Testis (tissue), 3 donors: ENCODE data around the gene GRIP2. TPM values are rescaled to one million over a fixed set of nuclear protein-coding genes. Genes with fewer than 3 reads are reported as not detected.
A peak's percentile ranks its signal among the peaks of the same experiment; 100 is the strongest.

Experiments used
- DNase-seq: peaks from one replicate; pipeline ENCODE4 v3.0.0-alpha.2; 2019
- H3K27ac ChIP-seq, 2 donors: fragments of 200-600 bp; sonication (generic); one replicate each; pipeline ENCODE4 v1.5.1; 2019
- H3K27me3 ChIP-seq: fragments of 200-600 bp; sonication (generic); one replicate; pipeline ENCODE4 v1.5.1; 2019
- H3K36me3 ChIP-seq: fragments of 200-600 bp; sonication (generic); one replicate; pipeline ENCODE4 v1.5.1; 2017; ENCODE audit warnings: low read depth; ENCODE audit errors: missing control alignments
- H3K4me1 ChIP-seq: fragments of 200-600 bp; sonication (generic); one replicate; pipeline ENCODE4 v1.5.1; 2019
- H3K4me3 ChIP-seq, 2 donors: fragments of 200-600 bp; sonication (generic); one replicate each; pipeline ENCODE4 v1.5.1; 2017 to 2019
- H3K9me3 ChIP-seq: fragments of 200-600 bp; sonication (generic); one replicate; pipeline ENCODE4 v1.5.1; 2017
- CTCF ChIP-seq, 3 experiments: fragments of 450-650 bp in 2 of 3; fragments of 200-600 bp in 1 of 3; sonication (generic) in 1 of 3; IDR thresholded peaks; one replicate each; pipeline ENCODE4 v1.5.1; 2016 to 2019; ENCODE audit warnings: antibody characterized with exemption in 3 of 3, mild to moderate bottlenecking in 2 of 3, moderate library complexity in 1 of 3
- POLR2A ChIP-seq: fragments of 450-650 bp; IDR thresholded peaks from one replicate; pipeline ENCODE4 v1.6.1; 2017; ENCODE audit warnings: antibody characterized with exemption, mild to moderate bottlenecking, moderate library complexity
- WGBS, 2 donors: methylation state at CpG; one replicate each; pipeline ENCODE4 v1.1.5; 2018; 5-methylcytosine and 5-hydroxymethylcytosine counted together
- intact Hi-C: fragments of 100-400 bp; cut with DNase I; formaldehyde crosslinking; loops from one replicate; pipeline ENCODE4 v1.15.1; 2023; ENCODE audit warnings: low total_unique reads
- polyA plus RNA-seq: library from polyadenylated mRNA; stranded (reverse); fragments of 350-450 nt; fragmentation: Illumina TruSeq; extraction: RNeasy Lipid Tissue Mini Kit (QIAGEN cat#74804); gene quantifications from one replicate; pipeline ENCODE4 v1.2.3, GENCODE V29; 2014; ENCODE audit warnings: low read depth, low replicate concordance; ENCODE audit not compliant: insufficient read depth
- total RNA-seq, 2 donors: library from RNA; depleted of rRNA; stranded (reverse); fragments of >200 nt; gene quantifications; one replicate each; pipeline ENCODE4 v1.2.3, GENCODE V29; 2016

GRIP2 gene
- total and polyA plus RNA-seq, 3 donors from 2014 or later, result 2.4 to 3.2 (median 2.7) TPM

GRCh38 chr3:14538451-14539088 is 1.6 kb downstream of the GRIP2 start:
- H3K9me3 ChIP-seq, result no peaks in the 10 kb centered on the region
- H3K4me1 ChIP-seq, result no peaks in the 10 kb centered on the region
- TF ChIP-seq POLR2A (no peak), CTCF (IDR thresholded peaks at IDR 0.05) (no peak)
- WGBS, 2 donors, result 67 to 74% methylated on average over 3 of the region's 3 CpGs
- intact Hi-C loops, result no loop called here
- DNase-seq, result no peak
- no peaks in the 10 kb centered on the region for H3K27me3 ChIP-seq
- no peaks in the 10 kb centered on the region for H3K36me3 ChIP-seq
- H3K4me3 ChIP-seq, result no peak overlapping the region
- no peak overlapping the region for H3K27ac ChIP-seq

GRCh38 chr3:14537590-14538450 is 2.3 kb downstream of the GRIP2 start:
- peak; percentile 63 for DNase-seq
- H3K27ac ChIP-seq, result no peak overlapping the region
- no peak overlapping the region for H3K4me3 ChIP-seq
- 82 to 84% methylated on average over 7 to 10 of the region's 10 CpGs for WGBS, 2 donors
- TF ChIP-seq CTCF (IDR thresholded peaks at IDR 0.05) (no peak), POLR2A (no peak)
- peaks cover 6% of the 10 kb centered on the region for H3K4me1 ChIP-seq
- intact Hi-C loops, result no loop called here
- H3K9me3 ChIP-seq, result no peaks in the 10 kb centered on the region
- H3K36me3 ChIP-seq, result no peaks in the 10 kb centered on the region
- no peaks in the 10 kb centered on the region for H3K27me3 ChIP-seq

- WGBS, 2 donors, result 92 to 95% methylated on average over 12 of the region's 12 CpGs
- Histone ChIP-seq H3K36me3 (no peaks in the 10 kb centered on the region), H3K4me3 (no peak overlapping the region), H3K9me3 (no peaks in the 10 kb centered on the region), H3K4me1 (peaks cover 6% of the 10 kb centered on the region), H3K27me3 (no peaks in the 10 kb centered on the region), H3K27ac (no peak overlapping the region)
- intact Hi-C loops, result no loop called here
- no peak for TF ChIP-seq CTCF (IDR thresholded peaks at IDR 0.05)
- no peak for TF ChIP-seq POLR2A
- no peak for DNase-seq
Measured at GRCh38 chr3:14536837-14537589, 3.1 kb downstream of the GRIP2 start.

- intact Hi-C loops, result no loop called here
Measured at GRCh38 chr3:14536055-14536815, 3.9 kb downstream of the GRIP2 start.

More at GRCh38 chr3:14536055-14536815, 3.9 kb downstream of the GRIP2 start:
- DNase-seq, result no peak
- Histone ChIP-seq H3K36me3 (no peaks in the 10 kb centered on the region), H3K4me3 (no peak overlapping the region), H3K27me3 (no peaks in the 10 kb centered on the region), H3K9me3 (no peaks in the 10 kb centered on the region), H3K27ac (no peak overlapping the region), H3K4me1 (peaks cover 6% of the 10 kb centered on the region)
- 84 to 86% methylated on average over 6 to 10 of the region's 10 CpGs for WGBS, 2 donors
- TF ChIP-seq CTCF (IDR thresholded peaks at IDR 0.05) (no peak), POLR2A (no peak)
